DND-41 (cell line): ENCODE data around the gene RMND5A.
"Not testable (repeated sequence)": the region's sequence is repeated elsewhere in the genome, so short reads cannot be mapped to it uniquely, and the experiment has no call there.

Source experiments
- EZH2 ChIP-seq: IDR thresholded peaks from 3 replicates; pipeline ENCODE4 v1.6.1; 2012; ENCODE audit warnings: borderline replicate concordance, low read depth, mild to moderate bottlenecking, moderate library complexity, low read length, inconsistent platforms; ENCODE audit not compliant: severe bottlenecking
- TF ChIP-seq, protein P1 (sequence below): IDR thresholded peaks from 2 replicates; pipeline ENCODE4 v1.5.1; 2012; ENCODE audit warnings: borderline replicate concordance, low read length, moderate library complexity, mild to moderate bottlenecking; ENCODE audit not compliant: poor library complexity, severe bottlenecking; ENCODE audit errors: extremely low read depth

DNA sequence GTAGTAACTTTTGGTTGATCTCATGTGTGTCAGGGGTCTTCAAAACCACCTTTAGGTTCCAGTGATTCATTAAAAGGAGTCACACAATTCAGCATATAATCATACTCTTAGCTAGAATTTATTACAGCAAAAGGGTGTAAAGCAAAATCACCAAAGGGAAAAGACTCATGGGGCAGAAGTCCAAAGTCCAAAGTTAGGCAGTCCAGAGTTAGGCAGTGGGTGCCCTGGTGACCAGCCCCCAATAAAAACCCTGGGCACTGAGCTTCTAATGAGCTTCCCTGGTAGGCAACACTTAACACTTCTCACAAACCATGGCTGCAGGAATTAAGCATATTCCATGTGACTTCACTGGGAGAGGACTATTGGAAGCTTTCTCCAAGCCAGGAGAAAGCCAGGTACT lies 19.4 kb downstream of the RMND5A start:
- TF ChIP-seq, protein P1, sequence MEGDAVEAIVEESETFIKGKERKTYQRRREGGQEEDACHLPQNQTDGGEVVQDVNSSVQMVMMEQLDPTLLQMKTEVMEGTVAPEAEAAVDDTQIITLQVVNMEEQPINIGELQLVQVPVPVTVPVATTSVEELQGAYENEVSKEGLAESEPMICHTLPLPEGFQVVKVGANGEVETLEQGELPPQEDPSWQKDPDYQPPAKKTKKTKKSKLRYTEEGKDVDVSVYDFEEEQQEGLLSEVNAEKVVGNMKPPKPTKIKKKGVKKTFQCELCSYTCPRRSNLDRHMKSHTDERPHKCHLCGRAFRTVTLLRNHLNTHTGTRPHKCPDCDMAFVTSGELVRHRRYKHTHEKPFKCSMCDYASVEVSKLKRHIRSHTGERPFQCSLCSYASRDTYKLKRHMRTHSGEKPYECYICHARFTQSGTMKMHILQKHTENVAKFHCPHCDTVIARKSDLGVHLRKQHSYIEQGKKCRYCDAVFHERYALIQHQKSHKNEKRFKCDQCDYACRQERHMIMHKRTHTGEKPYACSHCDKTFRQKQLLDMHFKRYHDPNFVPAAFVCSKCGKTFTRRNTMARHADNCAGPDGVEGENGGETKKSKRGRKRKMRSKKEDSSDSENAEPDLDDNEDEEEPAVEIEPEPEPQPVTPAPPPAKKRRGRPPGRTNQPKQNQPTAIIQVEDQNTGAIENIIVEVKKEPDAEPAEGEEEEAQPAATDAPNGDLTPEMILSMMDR, result not testable (repeated sequence)
- TF ChIP-seq EZH2, result not testable (repeated sequence)
